LNCaP clone FGC (cell line): ENCODE measurements around the gene PACRGL.

Experiments
- DNase-seq: peaks from one replicate; pipeline ENCODE4 v3.0.0-alpha.2; 2011; ENCODE audit warnings: low read depth
- H3K4me3 ChIP-seq: 2 replicates; pipeline ENCODE4 v1.5.1; 2011; ENCODE audit warnings: mild to moderate bottlenecking, low read depth, low read length, control low read depth
- CTCF ChIP-seq: IDR thresholded peaks from 2 replicates; pipeline ENCODE4 v1.5.1; 2012; ENCODE audit warnings: mild to moderate bottlenecking; ENCODE audit not compliant: control insufficient read depth, insufficient read depth; ENCODE audit errors: extremely low read depth

Gene PACRGL

GRCh38 chr4:20700007-20700761 lies at the start of gene PACRGL:
Gene PACRGL, plus strand, starts transcription at chr4:20700458. Its CDS starts 4,024 bp downstream, at chr4:20704482.
- DNase-seq, result peak; percentile 70
- peak within 1 kb of the TSS; percentile 85 for H3K4me3 ChIP-seq
- no peak for TF ChIP-seq CTCF

DNA sequence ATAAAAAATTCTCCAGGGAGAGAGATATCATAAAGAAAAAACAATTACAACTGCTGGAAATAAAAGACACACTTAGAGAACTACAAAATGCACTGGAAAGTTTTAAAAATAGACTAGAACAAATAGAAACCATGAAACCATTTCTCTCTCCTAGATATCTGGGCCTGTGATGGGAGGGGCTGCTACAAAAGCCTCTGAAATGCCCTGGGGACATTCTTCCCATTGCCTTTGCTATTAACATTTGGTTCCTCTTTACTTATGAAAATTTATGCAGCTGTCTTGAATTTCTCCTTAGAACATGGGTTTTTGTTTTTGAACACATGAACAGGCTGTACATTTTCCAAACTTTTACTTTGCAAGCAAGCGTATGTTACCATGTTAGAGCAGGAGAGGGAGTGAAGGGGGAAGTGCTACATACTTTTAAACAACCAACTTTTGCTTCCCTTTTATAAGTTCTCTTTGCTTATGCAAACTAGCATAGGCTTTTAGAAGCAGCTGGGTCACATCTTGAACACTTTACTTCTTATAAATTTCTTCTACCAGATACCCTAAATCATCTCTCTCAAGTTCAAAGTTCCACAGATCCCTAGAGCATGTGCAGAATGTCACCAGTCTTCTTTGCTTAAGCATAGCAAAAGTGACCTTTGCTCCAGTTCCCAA lies 47.9 kb upstream of the PACRGL start:
- TF ChIP-seq CTCF, result no peak
- H3K4me3 ChIP-seq, result no peak overlapping the region
- no peak for DNase-seq

GRCh38 chr4:20658456-20658855 lies 41.8 kb upstream of the PACRGL start:
- no peak overlapping the region for H3K4me3 ChIP-seq
- TF ChIP-seq CTCF, result no peak
- no peak for DNase-seq

DNA sequence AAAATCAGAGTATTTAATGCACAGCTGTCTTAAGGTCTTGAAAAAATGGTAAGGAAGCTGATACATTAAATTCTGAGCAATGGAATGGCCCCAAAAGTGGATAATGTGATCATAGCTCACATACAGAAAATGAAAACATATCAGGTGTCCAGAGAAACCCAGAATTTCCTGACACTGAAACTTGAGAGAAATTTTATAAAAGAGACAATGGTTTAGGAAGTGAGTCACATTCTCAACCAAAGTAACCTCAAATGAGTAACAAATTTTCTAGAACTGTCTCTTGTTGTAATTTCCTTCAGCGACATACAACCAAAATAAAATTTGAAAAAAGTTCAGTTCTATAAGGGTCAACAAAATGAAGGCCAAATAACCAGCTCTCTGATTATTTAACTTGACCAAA lies 37.4 kb upstream of the PACRGL start:
- H3K4me3 ChIP-seq, result no peak overlapping the region
- TF ChIP-seq CTCF, result no peak
- DNase-seq, result no peak

DNA sequence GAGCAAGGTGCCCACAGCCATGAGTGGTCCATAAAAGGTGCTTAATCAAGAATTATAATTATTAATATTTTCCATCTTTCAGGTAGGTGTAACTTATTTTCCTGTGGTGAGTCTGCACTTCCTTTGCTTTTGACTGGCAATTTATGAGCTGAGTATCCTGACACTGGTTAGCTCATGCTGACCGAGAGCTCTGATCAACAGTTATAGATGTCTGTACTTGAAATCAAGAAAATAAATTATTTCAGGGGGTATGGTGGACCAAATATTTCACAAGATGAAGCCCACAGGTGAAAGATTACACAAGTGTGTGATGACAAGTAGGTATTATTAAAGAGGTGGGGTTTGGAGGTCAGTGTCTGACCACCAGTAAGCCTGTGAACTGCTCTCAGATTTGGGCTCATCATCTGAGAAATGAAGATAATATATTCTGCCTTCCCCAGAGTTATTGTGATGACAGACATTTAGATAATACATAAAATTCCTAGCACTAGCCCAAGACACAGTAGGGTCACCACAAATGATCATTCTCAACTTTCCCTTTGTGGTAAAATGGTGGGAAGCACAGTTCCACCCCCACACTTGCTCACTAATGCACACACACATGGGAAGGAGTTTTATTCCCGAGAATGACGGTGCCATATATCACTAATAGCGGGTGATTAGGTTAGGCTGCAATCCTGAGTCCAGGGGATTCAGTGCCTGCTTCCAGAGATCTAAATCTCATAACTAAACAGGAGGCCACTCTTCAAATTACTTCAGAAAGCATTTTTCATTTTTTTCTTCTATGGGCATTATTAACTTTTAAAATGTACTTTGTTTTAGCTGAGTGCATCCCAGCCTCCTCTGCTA lies 34.0 kb upstream of the PACRGL start:
- TF ChIP-seq CTCF, result no peak
- no peak overlapping the region for H3K4me3 ChIP-seq
- DNase-seq, result no peak

DNA sequence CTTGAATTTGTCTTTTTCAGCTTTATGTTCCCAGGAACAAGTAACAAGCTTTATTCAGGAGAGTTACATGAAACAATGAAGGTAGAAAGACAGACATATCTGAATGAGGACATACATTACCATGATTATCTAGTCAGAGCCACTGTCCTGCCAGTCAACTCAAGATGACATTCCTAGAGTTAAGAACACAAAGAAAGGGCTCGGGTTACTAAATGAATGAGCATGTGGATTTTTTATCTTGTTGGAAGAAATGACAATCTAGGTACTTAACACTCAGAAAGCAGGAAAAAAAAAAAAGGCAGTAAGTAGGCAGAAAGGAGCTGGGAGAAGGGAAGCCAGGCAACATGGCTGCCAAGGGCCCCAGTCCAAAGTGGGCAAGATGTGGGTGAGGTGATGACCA lies 28.0 kb upstream of the PACRGL start:
- H3K4me3 ChIP-seq, result no peak overlapping the region
- TF ChIP-seq CTCF, result no peak
- no peak for DNase-seq
